Gastrocnemius medialis (tissue), 4 donors: ENCODE results near the gene MED13L.

Source experiments
- POLR2A ChIP-seq, 2 donors: fragments of 450-650 bp; IDR thresholded peaks; one replicate each; pipeline ENCODE4 v1.6.1; 2017; ENCODE audit warnings: antibody characterized with exemption in 2 of 2, mild to moderate bottlenecking in 2 of 2, moderate library complexity in 2 of 2
- TF ChIP-seq, protein P1 (sequence below), 5 experiments: fragments of 450-650 bp in 3 of 5; fragments of 200-600 bp in 2 of 5; sonication (generic) in 2 of 5; IDR thresholded peaks in 4 of 5; conservative IDR thresholded peaks in 1 of 5; 1 replicate in 4 of 5; 2 replicates in 1 of 5; pipeline ENCODE4 v1.5.1; 2016 to 2019; ENCODE audit warnings: antibody characterized with exemption in 5 of 5, mild to moderate bottlenecking in 3 of 5, moderate library complexity in 3 of 5

DNA sequence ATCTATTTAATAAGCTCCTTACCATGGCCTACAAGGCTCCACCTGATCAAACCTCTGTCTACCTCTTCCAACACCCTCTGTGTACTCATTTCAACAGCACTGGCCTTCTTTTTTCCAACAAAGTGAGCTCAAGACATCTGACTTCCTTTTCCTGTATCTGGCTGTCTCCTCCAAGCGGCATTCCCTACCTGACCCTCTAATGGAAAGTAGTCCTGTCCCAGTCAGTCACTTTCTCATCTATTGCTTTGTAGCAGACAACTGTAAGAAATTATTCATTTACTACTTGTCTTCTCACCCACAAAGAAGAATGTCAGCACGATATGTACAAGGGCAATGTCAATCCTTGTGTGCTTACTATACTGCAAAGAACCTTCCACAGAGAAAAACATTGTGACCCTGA, 149.6 kb downstream of the MED13L start:
- TF ChIP-seq, protein P1, sequence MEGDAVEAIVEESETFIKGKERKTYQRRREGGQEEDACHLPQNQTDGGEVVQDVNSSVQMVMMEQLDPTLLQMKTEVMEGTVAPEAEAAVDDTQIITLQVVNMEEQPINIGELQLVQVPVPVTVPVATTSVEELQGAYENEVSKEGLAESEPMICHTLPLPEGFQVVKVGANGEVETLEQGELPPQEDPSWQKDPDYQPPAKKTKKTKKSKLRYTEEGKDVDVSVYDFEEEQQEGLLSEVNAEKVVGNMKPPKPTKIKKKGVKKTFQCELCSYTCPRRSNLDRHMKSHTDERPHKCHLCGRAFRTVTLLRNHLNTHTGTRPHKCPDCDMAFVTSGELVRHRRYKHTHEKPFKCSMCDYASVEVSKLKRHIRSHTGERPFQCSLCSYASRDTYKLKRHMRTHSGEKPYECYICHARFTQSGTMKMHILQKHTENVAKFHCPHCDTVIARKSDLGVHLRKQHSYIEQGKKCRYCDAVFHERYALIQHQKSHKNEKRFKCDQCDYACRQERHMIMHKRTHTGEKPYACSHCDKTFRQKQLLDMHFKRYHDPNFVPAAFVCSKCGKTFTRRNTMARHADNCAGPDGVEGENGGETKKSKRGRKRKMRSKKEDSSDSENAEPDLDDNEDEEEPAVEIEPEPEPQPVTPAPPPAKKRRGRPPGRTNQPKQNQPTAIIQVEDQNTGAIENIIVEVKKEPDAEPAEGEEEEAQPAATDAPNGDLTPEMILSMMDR (IDR thresholded peaks at IDR 0.05 in 4 of 5, conservative IDR thresholded peaks at IDR 0.05 in 1 of 5) = no peak
- TF ChIP-seq POLR2A (IDR thresholded peaks at IDR 0.05) = no peak
